Endothelial cell of umbilical vein (primary cell): Measurements from ENCODE around the gene COL4A2. TPM values are rescaled to one million over a fixed set of nuclear protein-coding genes. Genes with fewer than 3 reads are reported as not detected.

Experiments used
- BruUV-seq: library from RNA; stranded (reverse); fragments of 400-500 nt; replicated peaks from 2 replicates; lab custom pipeline; 2021; lab: Mats Ljungman, UMichigan
- CTCF ChIA-PET: fragments of 300-600, 350-600 bp; sonication (Branson Sonifier 250); formaldehyde crosslinking; loops from one replicate; lab custom pipeline; 2021; ENCODE audit warnings: antibody characterized with exemption, inconsistent platforms; lab: Charles Lee
- POLR2A ChIA-PET: fragments of 300-600, 350-600 bp; sonication (Branson Sonifier 250); formaldehyde crosslinking; loops from one replicate; lab custom pipeline; 2021; ENCODE audit warnings: antibody characterized with exemption, inconsistent platforms; lab: Charles Lee
- DNase-seq: peaks from one replicate; pipeline ENCODE4 v3.0.0-alpha.2; 2011; ENCODE audit warnings: low read depth, low spot score
- FAIRE-seq: peaks from 2 replicates; lab custom pipeline; 2011; peaks lifted over from hg19 to GRCh38; lab: Jason Lieb, UNC
- H2AFZ ChIP-seq: 2 replicates; pipeline ENCODE4 v1.6.0; 2012; ENCODE audit warnings: low read depth, low read length, control low read depth, inconsistent platforms
- H3K27ac ChIP-seq: 2 replicates; pipeline ENCODE4 v1.5.1; 2011; ENCODE audit warnings: low read depth, mild to moderate bottlenecking, control low read depth, low read length, moderate library complexity; ENCODE audit not compliant: insufficient read depth
- H3K27me3 ChIP-seq, 2 experiments: 2 replicates each; pipeline versions ENCODE4 v1.6.0 to v1.6.1; 2011; ENCODE audit warnings: low read length in 2 of 2, mixed read lengths in 1 of 2; ENCODE audit not compliant: control insufficient read depth in 2 of 2, insufficient read depth in 2 of 2
- H3K36me3 ChIP-seq, 2 experiments: 2 replicates in 1 of 2; 3 replicates in 1 of 2; pipeline ENCODE4 v1.5.1; 2011; ENCODE audit warnings: low read length in 2 of 2, mild to moderate bottlenecking in 1 of 2, moderate library complexity in 1 of 2; ENCODE audit not compliant: control insufficient read depth in 2 of 2, insufficient read depth in 2 of 2; ENCODE audit errors: extremely low read depth in 1 of 2
- H3K4me1 ChIP-seq: 3 replicates; pipeline ENCODE4 v1.5.1; 2011; ENCODE audit warnings: mild to moderate bottlenecking, low read length; ENCODE audit not compliant: control insufficient read depth, insufficient read depth; ENCODE audit errors: extremely low read depth
- H3K4me2 ChIP-seq: 2 replicates; pipeline ENCODE4 v1.6.1; 2011; ENCODE audit warnings: low read length, control low read depth, mixed read lengths; ENCODE audit not compliant: insufficient read depth
- H3K4me3 ChIP-seq, 3 experiments: fragments of 200-600 bp in 1 of 3; sonication (generic), shearing (Covaris generic) in 1 of 3; replicated peaks in 1 of 3; 2 replicates each; pipeline ENCODE4 v1.5.1; 2011 to 2016; ENCODE audit warnings: control low read depth in 3 of 3, low read length in 3 of 3, mild to moderate bottlenecking in 2 of 3, inconsistent platforms in 1 of 3, low read depth in 1 of 3, moderate library complexity in 1 of 3; ENCODE audit not compliant: insufficient read depth in 1 of 3
- H3K79me2 ChIP-seq: 2 replicates; pipeline ENCODE4 v1.6.0; 2012; ENCODE audit warnings: low read length, inconsistent platforms; ENCODE audit not compliant: control insufficient read depth, insufficient read depth
- H3K9ac ChIP-seq: replicated peaks from 2 replicates; pipeline ENCODE3; 2011; ENCODE audit warnings: low read length, control low read depth; ENCODE audit not compliant: insufficient read depth; ENCODE audit errors: extremely low read depth
- H3K9me1 ChIP-seq: replicated peaks from 3 replicates; pipeline ENCODE4 v1.6.0; 2011; ENCODE audit warnings: mild to moderate bottlenecking, low read length; ENCODE audit not compliant: control insufficient read depth, insufficient read depth; ENCODE audit errors: extremely low read depth
- H3K9me3 ChIP-seq: replicated peaks from 2 replicates; pipeline ENCODE4 v1.5.1; 2012; ENCODE audit warnings: low read length, inconsistent platforms; ENCODE audit not compliant: control insufficient read depth, insufficient read depth
- H4K20me1 ChIP-seq: replicated peaks from 2 replicates; pipeline ENCODE3; 2011; ENCODE audit warnings: mild to moderate bottlenecking, low read length; ENCODE audit not compliant: control insufficient read depth, insufficient read depth; ENCODE audit errors: extremely low read depth
- EZH2 ChIP-seq: IDR thresholded peaks from 2 replicates; pipeline ENCODE4 v1.6.1; 2012; ENCODE audit warnings: borderline replicate concordance, low read depth, mild to moderate bottlenecking, moderate library complexity, low read length, inconsistent platforms; ENCODE audit not compliant: severe bottlenecking
- FOS ChIP-seq: IDR thresholded peaks from 2 replicates; pipeline ENCODE4 v1.6.1; 2011; ENCODE audit warnings: mild to moderate bottlenecking, low read length, moderate library complexity, borderline replicate concordance; ENCODE audit not compliant: insufficient read depth
- GATA2 ChIP-seq: IDR thresholded peaks from 2 replicates; pipeline ENCODE4 v1.7.0; 2011; ENCODE audit warnings: low read depth, mild to moderate bottlenecking, moderate library complexity, mixed read lengths, low read length; ENCODE audit not compliant: insufficient read length, insufficient read depth
- JUN ChIP-seq: IDR thresholded peaks from 2 replicates; pipeline ENCODE4 v1.6.1; 2011; ENCODE audit warnings: borderline replicate concordance, low read depth; ENCODE audit not compliant: insufficient read length, insufficient read depth
- MYC ChIP-seq: IDR thresholded peaks from one replicate; pipeline ENCODE4 v1.6.1; 2011; ENCODE audit warnings: mild to moderate bottlenecking, low read depth, low read length
- POLR2A ChIP-seq: IDR thresholded peaks from 2 replicates; pipeline ENCODE4 v1.6.1; 2012; ENCODE audit warnings: low read depth, mild to moderate bottlenecking, control low read depth, low read length
- POLR2AphosphoS5 ChIP-seq: IDR thresholded peaks from 2 replicates; pipeline ENCODE4 v1.6.1; 2012; ENCODE audit warnings: low read depth, mild to moderate bottlenecking, control low read depth, low read length, moderate library complexity; ENCODE audit not compliant: insufficient read depth
- dilution Hi-C: fragments of 300-500 bp; cut with MboI; formaldehyde crosslinking; loops from one replicate; pipeline ENCODE4 v1.15.0; 2019; ENCODE audit warnings: low sequenced_read_pairs; ENCODE audit not compliant: extremely low pct_ligation_motif_present
- intact Hi-C: fragments of 100-400 bp; cut with micrococcal nuclease; formaldehyde crosslinking; loops from one replicate; pipeline ENCODE4 v1.10.0; 2022
- polyA plus RNA-seq, 4 experiments: library from polyadenylated mRNA; depleted of rRNA in 3 of 4; stranded (reverse) in 3 of 4; unstranded in 1 of 4; fragments of >200 nt; gene quantifications; 2 replicates each; pipeline versions ENCODE4 v1.2.1 to v1.2.3, GENCODE V29; 2011 to 2012; ENCODE audit warnings: missing spikeins in 1 of 4
- total RNA-seq: library from RNA; stranded (reverse); gene quantifications from 2 replicates; pipeline ENCODE4 v1.2.3, GENCODE V29; 2021
- TF ChIP-seq, protein P1 (sequence below): IDR thresholded peaks from 2 replicates; pipeline ENCODE4 v1.6.1; 2011; ENCODE audit not compliant: insufficient read depth, insufficient read length
- TF ChIP-seq, protein P2 (sequence below), 2 donors: IDR thresholded peaks; 1 replicate in 1 of 2; 2 replicates in 1 of 2; pipeline ENCODE4 v1.5.1; 2011; ENCODE audit warnings: low read length in 2 of 2, mild to moderate bottlenecking in 2 of 2, moderate library complexity in 2 of 2, control low read depth in 1 of 2, inconsistent platforms in 1 of 2, low read depth in 1 of 2; ENCODE audit not compliant: insufficient read depth in 1 of 2; ENCODE audit errors: extremely low read depth in 1 of 2

The COL4A2 gene
- total and polyA plus RNA-seq, 2 donors (not counting 3 experiments of a cell fraction or from before 2014, with no cell fraction given) = 792 to 940 TPM

DNA sequence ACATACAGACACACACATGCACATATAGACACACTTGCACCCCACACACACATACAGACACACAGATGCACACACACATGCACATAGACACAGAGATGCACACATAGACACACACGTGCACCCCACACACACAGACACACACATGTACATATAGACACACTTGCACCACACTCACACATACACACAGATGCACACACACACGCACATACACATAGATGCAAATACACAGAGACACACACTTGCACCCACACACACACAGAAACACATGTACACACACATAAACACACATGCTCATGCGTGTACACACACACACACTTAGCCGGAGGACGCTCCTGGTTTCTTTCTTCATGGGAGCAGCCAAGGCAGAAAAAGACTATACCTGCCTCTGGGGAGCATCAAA, 10.0 kb downstream of the COL4A2 start:
- CTCF ChIA-PET = no interaction called here
- H3K4me1 ChIP-seq = peaks cover 27% of the 10 kb centered on the region
- H3K4me3 ChIP-seq = no peak overlapping the region
- no peaks in the 10 kb centered on the region for H3K27me3 ChIP-seq
- TF ChIP-seq POLR2A = no peak
- no peak for TF ChIP-seq MYC
- TF ChIP-seq JUN = no peak
- no peak for TF ChIP-seq FOS
- TF ChIP-seq EZH2 = no peak
- TF ChIP-seq POLR2AphosphoS5 = no peak
- TF ChIP-seq, protein P1, sequence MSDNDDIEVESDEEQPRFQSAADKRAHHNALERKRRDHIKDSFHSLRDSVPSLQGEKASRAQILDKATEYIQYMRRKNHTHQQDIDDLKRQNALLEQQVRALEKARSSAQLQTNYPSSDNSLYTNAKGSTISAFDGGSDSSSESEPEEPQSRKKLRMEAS = no peak
- TF ChIP-seq GATA2 = no peak
- TF ChIP-seq, protein P2, sequence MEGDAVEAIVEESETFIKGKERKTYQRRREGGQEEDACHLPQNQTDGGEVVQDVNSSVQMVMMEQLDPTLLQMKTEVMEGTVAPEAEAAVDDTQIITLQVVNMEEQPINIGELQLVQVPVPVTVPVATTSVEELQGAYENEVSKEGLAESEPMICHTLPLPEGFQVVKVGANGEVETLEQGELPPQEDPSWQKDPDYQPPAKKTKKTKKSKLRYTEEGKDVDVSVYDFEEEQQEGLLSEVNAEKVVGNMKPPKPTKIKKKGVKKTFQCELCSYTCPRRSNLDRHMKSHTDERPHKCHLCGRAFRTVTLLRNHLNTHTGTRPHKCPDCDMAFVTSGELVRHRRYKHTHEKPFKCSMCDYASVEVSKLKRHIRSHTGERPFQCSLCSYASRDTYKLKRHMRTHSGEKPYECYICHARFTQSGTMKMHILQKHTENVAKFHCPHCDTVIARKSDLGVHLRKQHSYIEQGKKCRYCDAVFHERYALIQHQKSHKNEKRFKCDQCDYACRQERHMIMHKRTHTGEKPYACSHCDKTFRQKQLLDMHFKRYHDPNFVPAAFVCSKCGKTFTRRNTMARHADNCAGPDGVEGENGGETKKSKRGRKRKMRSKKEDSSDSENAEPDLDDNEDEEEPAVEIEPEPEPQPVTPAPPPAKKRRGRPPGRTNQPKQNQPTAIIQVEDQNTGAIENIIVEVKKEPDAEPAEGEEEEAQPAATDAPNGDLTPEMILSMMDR (IDR thresholded peaks at IDR 0.05; ENCODE audit: extremely low read depth in 1 of 2, insufficient read depth in 1 of 2, low read depth in 1 of 2, low read length in 2 of 2) = no peak
- peaks cover 8 to 10% of the 10 kb centered on the region in 2 experiments for H3K36me3 ChIP-seq
- H3K9me1 ChIP-seq = no peaks in the 10 kb centered on the region
- peaks cover 67% of the 10 kb centered on the region for H3K79me2 ChIP-seq
- H2AFZ ChIP-seq = no peak overlapping the region
- H3K9ac ChIP-seq = no peak overlapping the region
- POLR2A ChIA-PET = no interaction called here
- H4K20me1 ChIP-seq = no peaks in the 10 kb centered on the region
- no peaks in the 10 kb centered on the region for H3K9me3 ChIP-seq
- intact Hi-C loops (no loop called here), dilution Hi-C loops (no loop called here)
- FAIRE-seq (no peak), DNase-seq (no peak)
- H3K27ac ChIP-seq = no peak overlapping the region
- no peak overlapping the region for H3K4me2 ChIP-seq
- no TSS peak for BruUV-seq
